Endometrial microvascular endothelial cells (primary cell): ENCODE measurements around the gene FAM136A. TPM values are rescaled to one million over a fixed set of nuclear protein-coding genes. Genes with fewer than 3 reads are reported as not detected.

Experiments used
- total RNA-seq: library from RNA; depleted of rRNA; stranded (reverse); fragments of >200 nt; gene quantifications from one replicate; pipeline ENCODE4 v1.2.3, GENCODE V29; 2015; ENCODE audit errors: inconsistent ontology term

FAM136A gene
- total RNA-seq, 1 donor from 2014 or later = 86.4 TPM

Other genes with a start within 250 kb of the FAM136A start
- 154 TPM for gene PCBP1, start 214.6 kb downstream of the FAM136A start, total RNA-seq
- 13.1 TPM for gene C2orf42, start 111.0 kb downstream of the FAM136A start, total RNA-seq
- gene TIA1, start 53.4 kb downstream of the FAM136A start, total RNA-seq = 55.4 TPM
- 27.1 TPM for gene PCYOX1, start 43.9 kb downstream of the FAM136A start, total RNA-seq
- 238 TPM for gene SNRPG, start 8.3 kb downstream of the FAM136A start, total RNA-seq